HG02678 (cell line): ENCODE results near the gene METTL16.

ENCODE experiments used
- ATAC-seq: cut with Tn5 transposase; IDR thresholded peaks from one replicate; pipeline ENCODE4 v1.9.1; 2021; ENCODE audit warnings: mild to moderate bottlenecking, moderate library complexity; ENCODE audit not compliant: unreplicated experiment

Gene METTL16

DNA sequence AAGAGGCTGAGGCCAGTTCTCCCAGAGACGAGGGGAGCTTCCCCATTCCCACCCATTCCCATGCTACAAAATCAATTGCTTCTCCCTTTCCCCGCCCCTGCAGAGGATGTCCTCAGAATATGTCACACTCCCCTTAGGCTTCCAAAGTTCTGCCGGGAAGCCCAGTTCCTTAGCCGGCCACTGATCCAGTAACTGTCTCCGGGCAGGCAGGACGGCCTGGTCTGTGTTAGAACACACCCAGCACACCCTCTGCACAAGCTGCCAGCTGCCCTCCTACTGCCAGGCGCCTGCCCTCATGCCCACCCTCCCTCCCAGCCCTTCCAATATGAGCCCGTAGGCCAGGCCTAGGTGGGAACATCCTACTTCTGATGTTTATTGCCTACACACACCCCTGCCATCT, 143.3 kb downstream of the METTL16 start:
- ATAC-seq: no peak

DNA sequence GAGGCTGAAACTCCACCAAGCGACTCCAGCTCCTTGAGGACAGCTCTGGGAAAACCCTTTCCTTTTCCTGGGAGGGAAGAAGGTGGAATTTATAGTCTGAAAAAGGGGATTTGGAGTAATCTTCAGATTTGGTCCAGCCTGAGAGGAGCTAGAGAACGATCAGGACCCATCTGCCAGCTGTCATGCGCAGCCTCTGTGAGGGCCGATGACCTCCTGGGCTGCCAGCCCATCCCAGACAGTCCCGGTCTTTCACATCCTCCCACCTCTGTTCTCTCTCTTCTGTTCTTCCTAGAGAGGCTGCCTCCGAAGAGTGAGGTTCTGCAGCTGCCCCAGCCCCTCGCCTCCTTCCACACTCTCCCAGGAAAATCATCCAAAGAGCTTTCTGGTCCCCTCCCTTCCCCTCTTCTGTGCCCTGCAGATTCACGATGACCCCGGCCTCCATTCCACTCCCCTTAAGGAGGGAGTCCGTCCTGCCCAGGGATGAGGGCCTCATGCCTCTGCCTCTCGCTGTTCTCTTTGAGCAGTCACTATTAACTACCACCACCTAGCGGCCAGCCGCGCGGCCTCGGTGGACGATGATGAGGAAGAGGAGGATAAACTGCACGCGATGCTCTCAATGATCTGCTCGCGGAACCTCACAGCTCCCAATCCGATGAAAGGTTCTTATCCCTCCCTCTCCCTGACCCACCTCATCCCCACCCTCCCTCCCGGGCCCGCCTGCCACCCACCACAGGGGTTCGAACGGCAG, 144.8 kb downstream of the METTL16 start:
- ATAC-seq: no peak
